GM23338 (cell line): ENCODE data around the gene RPS19BP1. TPM values are rescaled to one million over a fixed set of nuclear protein-coding genes. Genes with fewer than 3 reads are reported as not detected.

Source experiments
- ATAC-seq: fragments of 200-7000 bp; cut with Tn5 transposase; 3 replicates; pipeline ENCODE4 v1.9.1; 2020
- DNase-seq: peaks from one replicate; pipeline ENCODE4 v3.0.0-alpha.2; 2015; ENCODE audit warnings: low spot score
- H2AFZ ChIP-seq: fragments of 200-600 bp; sonication (generic); 2 replicates; pipeline ENCODE4 v1.8.0; 2016; ENCODE audit warnings: antibody characterized with exemption, mild to moderate bottlenecking, moderate library complexity
- H3F3A ChIP-seq: fragments of 200-600 bp; sonication (generic); replicated peaks from 2 replicates; pipeline ENCODE4 v1.8.0; 2017; ENCODE audit warnings: antibody characterized with exemption, mixed run types, low read depth
- H3K27ac ChIP-seq: fragments of 200-600 bp; sonication (generic); 2 replicates; pipeline ENCODE4 v1.6.1; 2016; ENCODE audit warnings: low read depth
- H3K27me3 ChIP-seq: fragments of 200-600 bp; sonication (generic); 2 replicates; pipeline ENCODE4 v1.8.0; 2016; ENCODE audit warnings: mild to moderate bottlenecking, mixed run types, moderate library complexity; ENCODE audit not compliant: insufficient read depth
- H3K36me3 ChIP-seq: fragments of 200-600 bp; sonication (generic); 2 replicates; pipeline ENCODE4 v1.8.0; 2016; ENCODE audit warnings: mild to moderate bottlenecking; ENCODE audit not compliant: insufficient read depth
- H3K4me1 ChIP-seq: fragments of 200-600 bp; sonication (generic); 2 replicates; pipeline ENCODE4 v1.8.0; 2016; ENCODE audit warnings: mild to moderate bottlenecking, moderate library complexity; ENCODE audit not compliant: insufficient read depth
- H3K4me2 ChIP-seq: fragments of 200-600 bp; sonication (generic); 2 replicates; pipeline ENCODE4 v1.7.1; 2017; ENCODE audit warnings: mixed run types
- H3K4me3 ChIP-seq: fragments of 200-600 bp; sonication (generic); 2 replicates; pipeline ENCODE4 v1.6.1; 2016; ENCODE audit warnings: mixed run types
- H3K79me2 ChIP-seq: fragments of 200-600 bp; sonication (generic); replicated peaks from 2 replicates; pipeline ENCODE4 v1.8.0; 2017; ENCODE audit warnings: mild to moderate bottlenecking; ENCODE audit not compliant: insufficient read depth
- H3K9me2 ChIP-seq: fragments of 200-600 bp; sonication (generic); 2 replicates; pipeline ENCODE4 v1.8.0; 2017; ENCODE audit not compliant: insufficient read depth
- H4K20me1 ChIP-seq: fragments of 200-600 bp; sonication (generic); replicated peaks from 2 replicates; pipeline ENCODE4 v1.8.0; 2017; ENCODE audit warnings: mild to moderate bottlenecking; ENCODE audit not compliant: insufficient read depth
- H3K27ac Mint-ChIP-seq: 2 replicates; pipeline ENCODE4 v1.8.0; 2020; ENCODE audit warnings: inconsistent platforms, mild to moderate bottlenecking, moderate library complexity, mixed read lengths
- H3K27me3 Mint-ChIP-seq: 3 replicates; pipeline ENCODE4 v1.8.0; 2022; ENCODE audit warnings: low read depth, mild to moderate bottlenecking, moderate library complexity, mixed read lengths, inconsistent platforms; ENCODE audit not compliant: insufficient read depth, poor library complexity
- H3K36me3 Mint-ChIP-seq: 3 replicates; pipeline ENCODE4 v1.8.0; 2021; ENCODE audit warnings: low read depth, mild to moderate bottlenecking, inconsistent platforms, moderate library complexity, mixed read lengths
- H3K4me1 Mint-ChIP-seq: 3 replicates; pipeline ENCODE4 v1.8.0; 2020; ENCODE audit warnings: mild to moderate bottlenecking, inconsistent platforms, mixed read lengths
- H3K4me3 Mint-ChIP-seq: 3 replicates; pipeline ENCODE4 v1.8.0; 2021; ENCODE audit warnings: moderate library complexity, mild to moderate bottlenecking, inconsistent platforms, mixed read lengths
- H3K9me3 Mint-ChIP-seq: 3 replicates; pipeline ENCODE4 v1.8.0; 2020; ENCODE audit warnings: moderate library complexity, mild to moderate bottlenecking, inconsistent platforms, mixed read lengths
- CREB1 ChIP-seq: fragments of 250-450 bp; sonication (Bioruptor Pico); IDR thresholded peaks from 2 replicates; pipeline ENCODE4 v1.5.0; 2020; ENCODE audit warnings: low read depth, mild to moderate bottlenecking, moderate library complexity
- CTCF ChIP-seq, 2 experiments: fragments of 200-600 bp in 1 of 2; sonication (generic) in 1 of 2; conservative IDR thresholded peaks; 2 replicates each; pipeline versions ENCODE4 v1.5.1 to v1.6.1; 2016 to 2017; ENCODE audit warnings: antibody characterized with exemption in 2 of 2, low read depth in 2 of 2, mild to moderate bottlenecking in 2 of 2, moderate library complexity in 1 of 2
- ETS1 ChIP-seq: IDR thresholded peaks from 2 replicates; pipeline ENCODE4 v1.6.1; 2016; ENCODE audit warnings: antibody characterized with exemption
- EZH2 ChIP-seq: fragments of 200-600 bp; sonication (generic); IDR thresholded peaks from one replicate; pipeline ENCODE4 v1.8.0; 2017; ENCODE audit warnings: antibody characterized with exemption, mild to moderate bottlenecking, low read depth; ENCODE audit not compliant: unreplicated experiment
- EZH2phosphoT487 ChIP-seq: fragments of 200-600 bp; sonication (generic); IDR thresholded peaks from one replicate; pipeline ENCODE4 v1.8.1; 2018; ENCODE audit warnings: antibody characterized with exemption; ENCODE audit not compliant: unreplicated experiment
- JUNB ChIP-seq: IDR thresholded peaks from one replicate; pipeline ENCODE4 v1.6.1; 2016; ENCODE audit warnings: antibody characterized with exemption; ENCODE audit not compliant: unreplicated experiment
- NANOG ChIP-seq: IDR thresholded peaks from 2 replicates; pipeline ENCODE4 v1.6.1; 2016; ENCODE audit warnings: antibody characterized with exemption, borderline replicate concordance
- POLR2AphosphoS5 ChIP-seq: IDR thresholded peaks from 2 replicates; pipeline ENCODE4 v1.6.1; 2016; ENCODE audit warnings: antibody characterized with exemption, low read depth
- STAT1 ChIP-seq: IDR thresholded peaks from one replicate; pipeline ENCODE4 v1.6.1; 2016; ENCODE audit warnings: antibody characterized with exemption; ENCODE audit not compliant: unreplicated experiment
- ZNF114 ChIP-seq: fragments of 250-450 bp; sonication (Bioruptor Pico); IDR thresholded peaks from 2 replicates; pipeline ENCODE4 v1.5.0; 2020; ENCODE audit warnings: mild to moderate bottlenecking, moderate library complexity
- ZNF331 ChIP-seq: fragments of 250-450 bp; sonication (Bioruptor Pico); IDR thresholded peaks from 2 replicates; pipeline ENCODE4 v1.5.0; 2020; ENCODE audit warnings: low read depth, mild to moderate bottlenecking, moderate library complexity
- ZNF462 ChIP-seq: fragments of 250-450 bp; sonication (Bioruptor Pico); IDR thresholded peaks from 2 replicates; pipeline ENCODE4 v1.5.0; 2020; ENCODE audit warnings: mild to moderate bottlenecking, moderate library complexity
- polyA plus RNA-seq: library from polyadenylated mRNA; unstranded; fragments of >200 nt; fragmentation: Nextera tagmentation; extraction: Ambion mirVana; gene quantifications from 2 replicates; pipeline ENCODE4 v1.2.1, GENCODE V29; 2016
- total RNA-seq: library from RNA; depleted of rRNA; stranded (reverse); fragments of >200 nt; shearing (Covaris generic); gene quantifications from 2 replicates; pipeline ENCODE4 v1.2.3, GENCODE V29; 2014
- TF ChIP-seq, protein P1 (sequence below): IDR thresholded peaks from one replicate; pipeline ENCODE4 v1.6.1; 2018; ENCODE audit warnings: antibody characterized with exemption; ENCODE audit not compliant: unreplicated experiment

RPS19BP1 gene
- total and polyA plus RNA-seq, 2 experiments from 2014 or later: 153 to 215 TPM

DNA sequence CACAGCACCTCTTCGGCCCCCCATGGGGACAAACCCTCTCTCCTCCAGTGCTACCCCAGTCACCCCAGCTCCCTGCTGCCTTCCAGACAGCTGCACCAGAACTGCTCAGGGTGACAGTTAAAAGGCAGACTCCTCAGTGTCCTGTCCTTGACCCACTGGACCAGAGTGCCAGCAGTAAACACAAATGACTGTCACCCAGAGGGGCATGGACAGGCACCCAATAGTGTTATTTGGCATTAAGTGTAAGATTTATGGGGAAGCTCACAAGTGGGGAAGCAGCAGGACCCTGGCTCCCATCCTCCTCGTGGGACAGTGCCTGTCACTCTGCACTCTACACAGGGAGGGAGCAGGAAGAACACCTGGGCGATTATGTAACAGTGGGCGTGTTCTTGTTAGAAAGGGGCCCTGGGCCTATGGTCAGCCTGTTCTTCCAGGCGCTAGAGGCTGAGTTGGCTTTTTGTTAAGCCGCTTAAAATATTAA is 5.0 kb downstream of the RPS19BP1 start (continued):
- no peak for TF ChIP-seq ZNF114 (CRISPR knock-in tag)
- no peak for TF ChIP-seq EZH2phosphoT487

- H3K4me2 ChIP-seq: no peak overlapping the region
Observed at GRCh38 chr22:39526736-39527171, 5.8 kb downstream of the RPS19BP1 start.

More at GRCh38 chr22:39526736-39527171, 5.8 kb downstream of the RPS19BP1 start:
- TF ChIP-seq, protein P1, sequence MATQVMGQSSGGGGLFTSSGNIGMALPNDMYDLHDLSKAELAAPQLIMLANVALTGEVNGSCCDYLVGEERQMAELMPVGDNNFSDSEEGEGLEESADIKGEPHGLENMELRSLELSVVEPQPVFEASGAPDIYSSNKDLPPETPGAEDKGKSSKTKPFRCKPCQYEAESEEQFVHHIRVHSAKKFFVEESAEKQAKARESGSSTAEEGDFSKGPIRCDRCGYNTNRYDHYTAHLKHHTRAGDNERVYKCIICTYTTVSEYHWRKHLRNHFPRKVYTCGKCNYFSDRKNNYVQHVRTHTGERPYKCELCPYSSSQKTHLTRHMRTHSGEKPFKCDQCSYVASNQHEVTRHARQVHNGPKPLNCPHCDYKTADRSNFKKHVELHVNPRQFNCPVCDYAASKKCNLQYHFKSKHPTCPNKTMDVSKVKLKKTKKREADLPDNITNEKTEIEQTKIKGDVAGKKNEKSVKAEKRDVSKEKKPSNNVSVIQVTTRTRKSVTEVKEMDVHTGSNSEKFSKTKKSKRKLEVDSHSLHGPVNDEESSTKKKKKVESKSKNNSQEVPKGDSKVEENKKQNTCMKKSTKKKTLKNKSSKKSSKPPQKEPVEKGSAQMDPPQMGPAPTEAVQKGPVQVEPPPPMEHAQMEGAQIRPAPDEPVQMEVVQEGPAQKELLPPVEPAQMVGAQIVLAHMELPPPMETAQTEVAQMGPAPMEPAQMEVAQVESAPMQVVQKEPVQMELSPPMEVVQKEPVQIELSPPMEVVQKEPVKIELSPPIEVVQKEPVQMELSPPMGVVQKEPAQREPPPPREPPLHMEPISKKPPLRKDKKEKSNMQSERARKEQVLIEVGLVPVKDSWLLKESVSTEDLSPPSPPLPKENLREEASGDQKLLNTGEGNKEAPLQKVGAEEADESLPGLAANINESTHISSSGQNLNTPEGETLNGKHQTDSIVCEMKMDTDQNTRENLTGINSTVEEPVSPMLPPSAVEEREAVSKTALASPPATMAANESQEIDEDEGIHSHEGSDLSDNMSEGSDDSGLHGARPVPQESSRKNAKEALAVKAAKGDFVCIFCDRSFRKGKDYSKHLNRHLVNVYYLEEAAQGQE: no peak
- TF ChIP-seq ETS1: no peak
- no peak for TF ChIP-seq ZNF462 (CRISPR knock-in tag)
- no peak for TF ChIP-seq EZH2phosphoT487
- TF ChIP-seq CREB1: no peak
- no peak for TF ChIP-seq NANOG
- TF ChIP-seq CTCF (conservative IDR thresholded peaks at IDR 0.05; ENCODE audit: low read depth in 2 of 2): no peak
- no peak for TF ChIP-seq EZH2
- no peak for TF ChIP-seq JUNB
- TF ChIP-seq POLR2AphosphoS5: no peak
- no peak for TF ChIP-seq STAT1
- no peak for TF ChIP-seq ZNF331 (CRISPR knock-in tag)
- no peak for TF ChIP-seq ZNF114 (CRISPR knock-in tag)
- Histone ChIP-seq H3K9me2 (no peaks in the 10 kb centered on the region), H3K4me3 (no peak overlapping the region), H3K36me3 (peaks cover 24% of the 10 kb centered on the region), H2AFZ (no peak overlapping the region), H4K20me1 (peaks cover 45% of the 10 kb centered on the region), H3K27ac (no peak overlapping the region), H3K79me2 (peaks cover 29% of the 10 kb centered on the region), H3K27me3 (no peaks in the 10 kb centered on the region), H3K4me1 (peaks cover 44% of the 10 kb centered on the region), H3F3A (peaks cover 63% of the 10 kb centered on the region)
- no peak overlapping the region for H3K27ac Mint-ChIP-seq
- H3K9me3 Mint-ChIP-seq: peaks cover 8% of the 10 kb centered on the region; the same call in 2 of the 3 replicates
- ATAC-seq (no peak), DNase-seq (no peak)
- peaks cover 61% of the 10 kb centered on the region for H3K4me1 Mint-ChIP-seq
- H3K36me3 Mint-ChIP-seq: peaks cover 76% of the 10 kb centered on the region
- peaks cover 46% of the 10 kb centered on the region for H3K27me3 Mint-ChIP-seq
- H3K4me3 Mint-ChIP-seq: no peak overlapping the region
